Anterior cingulate cortex (tissue), 58 donors: ENCODE measurements around the gene KRT7.

ENCODE experiments used
- DNase-seq, 58 donors: peaks; one replicate each; lab custom pipeline; 2025; lab: John Stamatoyannopoulos, UW

The KRT7 gene

DNA sequence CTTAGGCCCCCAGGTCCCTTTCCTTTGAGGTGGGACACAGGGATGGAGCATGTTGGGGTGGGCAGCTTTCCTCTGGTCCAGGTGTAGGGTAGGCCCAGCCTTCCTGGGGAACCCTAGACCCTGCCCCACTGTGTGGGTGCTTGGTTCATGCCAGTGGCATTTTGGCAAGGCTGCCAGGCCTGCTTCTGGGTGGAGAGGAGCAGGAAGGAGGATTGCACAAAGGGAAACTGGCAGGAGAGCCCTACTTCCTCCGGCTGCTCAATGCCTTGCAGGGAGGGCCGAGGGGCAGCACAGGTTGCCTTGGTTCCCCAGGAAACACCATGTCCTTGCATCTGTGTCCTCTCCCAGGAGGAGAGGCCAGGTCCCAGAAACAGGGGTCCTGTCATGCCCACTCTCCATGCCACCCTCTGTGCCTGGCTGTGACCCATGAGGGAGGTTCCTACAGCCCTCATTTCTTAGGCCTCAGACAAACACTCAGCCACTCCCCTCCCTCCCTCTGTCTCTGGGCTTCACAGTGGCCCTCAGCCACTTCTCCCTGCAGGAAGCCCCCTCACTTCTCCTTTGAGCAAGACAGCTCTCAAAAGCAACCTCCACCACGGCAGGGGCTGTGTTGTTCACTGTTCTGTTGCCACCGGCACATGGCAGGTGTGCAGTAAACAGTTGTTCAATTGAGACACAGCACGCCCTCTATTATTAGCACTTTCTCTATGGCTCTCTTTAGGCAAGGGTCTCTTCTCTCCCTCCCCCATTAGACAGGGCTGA, 34.4 kb upstream of the KRT7 start:
- peak in 2 of 58 donors; percentile 18 to 41 for DNase-seq

DNA sequence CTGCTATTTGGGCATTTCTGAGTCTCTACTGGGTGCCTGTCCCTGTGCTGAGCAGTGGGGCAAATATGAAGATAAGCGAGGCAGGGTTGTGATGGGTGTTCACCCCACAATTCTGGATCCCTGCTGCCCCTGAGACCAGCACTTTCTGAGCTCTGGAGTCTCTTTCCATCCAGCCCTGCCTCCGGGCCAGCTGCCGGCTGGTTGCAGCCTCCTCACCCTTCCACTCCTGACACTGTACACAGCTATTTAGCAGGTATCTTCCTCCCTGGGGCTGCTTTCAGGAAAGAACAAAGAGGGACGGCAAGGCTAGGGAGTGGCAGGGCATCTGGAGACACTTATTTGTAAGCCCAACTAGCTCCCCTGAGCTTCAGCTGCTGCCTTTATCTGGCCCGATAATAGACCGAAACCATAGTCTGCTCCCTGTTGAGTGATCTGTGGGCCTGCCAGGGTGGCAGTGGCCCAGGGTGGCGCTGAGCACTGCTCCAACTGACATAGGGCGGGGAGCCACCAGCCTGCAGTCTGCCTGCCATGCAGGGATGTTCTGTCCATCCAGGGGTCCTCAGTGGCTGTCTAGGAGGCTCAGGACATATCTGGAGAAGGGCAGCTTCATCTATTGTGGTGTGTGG, 33.6 kb upstream of the KRT7 start:
- no peak for DNase-seq

GRCh38 chr12:52200086-52200780, 32.8 kb upstream of the KRT7 start:
- DNase-seq: peak in 1 of 58 donors; percentile 27

DNA sequence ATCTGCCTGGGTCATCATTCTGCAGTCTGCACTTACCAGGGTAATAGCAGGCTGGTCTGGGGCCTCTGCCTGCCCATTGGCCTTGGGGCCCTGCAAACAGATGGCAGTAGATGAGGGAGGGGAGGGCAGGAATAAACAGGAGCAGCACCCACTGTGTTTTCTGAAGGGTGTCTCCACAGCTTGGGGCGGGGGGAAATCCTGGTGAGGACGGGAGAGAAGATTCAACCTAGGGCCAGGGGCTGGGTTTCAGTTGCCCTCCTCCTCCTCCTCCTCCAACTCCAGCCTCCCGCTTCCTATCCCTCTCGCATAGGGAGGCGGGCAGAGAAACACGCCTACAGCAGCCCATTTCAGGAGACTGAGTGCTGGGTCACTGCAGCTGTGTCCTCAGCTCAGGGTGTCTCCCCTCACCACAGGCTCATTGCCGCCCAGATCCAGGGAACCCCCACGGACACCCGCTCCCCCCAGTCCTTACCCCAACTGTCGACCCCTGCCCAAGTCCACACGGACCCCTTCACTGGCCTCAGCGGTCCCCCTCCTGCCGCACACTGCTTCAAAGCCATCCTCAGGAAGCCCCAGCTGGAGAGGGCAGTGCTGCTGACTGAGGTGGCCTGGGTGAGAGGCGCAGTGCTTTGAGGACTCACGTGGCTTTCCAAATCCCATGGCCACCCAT, 32.1 kb upstream of the KRT7 start:
- peak in 1 of 58 donors; percentile 18 for DNase-seq

DNA sequence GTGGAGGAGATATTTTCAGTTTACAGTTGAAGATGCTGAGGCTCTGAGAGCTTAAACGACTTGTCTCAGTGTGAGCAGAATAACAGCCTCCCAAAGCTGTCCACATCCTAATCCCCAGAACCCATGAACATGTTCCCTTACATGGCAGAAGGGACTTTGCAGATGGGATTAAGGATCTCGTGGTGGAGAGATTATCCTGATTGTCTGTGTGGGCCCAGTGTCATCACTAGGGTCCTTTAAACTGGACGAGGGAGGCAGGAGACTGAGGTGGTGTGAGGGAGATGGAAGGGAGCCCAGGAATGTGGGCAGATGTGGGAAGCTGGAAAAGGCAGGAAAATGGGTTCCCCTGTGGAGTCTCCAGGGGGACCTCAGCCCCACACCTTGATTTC, 31.6 kb upstream of the KRT7 start:
- peak in 1 of 58 donors; percentile 37 for DNase-seq

GRCh38 chr12:52202361-52203078, 30.5 kb upstream of the KRT7 start:
- DNase-seq: peak in 20 of 58 donors; percentile 11 to 64 (median 32)

DNA sequence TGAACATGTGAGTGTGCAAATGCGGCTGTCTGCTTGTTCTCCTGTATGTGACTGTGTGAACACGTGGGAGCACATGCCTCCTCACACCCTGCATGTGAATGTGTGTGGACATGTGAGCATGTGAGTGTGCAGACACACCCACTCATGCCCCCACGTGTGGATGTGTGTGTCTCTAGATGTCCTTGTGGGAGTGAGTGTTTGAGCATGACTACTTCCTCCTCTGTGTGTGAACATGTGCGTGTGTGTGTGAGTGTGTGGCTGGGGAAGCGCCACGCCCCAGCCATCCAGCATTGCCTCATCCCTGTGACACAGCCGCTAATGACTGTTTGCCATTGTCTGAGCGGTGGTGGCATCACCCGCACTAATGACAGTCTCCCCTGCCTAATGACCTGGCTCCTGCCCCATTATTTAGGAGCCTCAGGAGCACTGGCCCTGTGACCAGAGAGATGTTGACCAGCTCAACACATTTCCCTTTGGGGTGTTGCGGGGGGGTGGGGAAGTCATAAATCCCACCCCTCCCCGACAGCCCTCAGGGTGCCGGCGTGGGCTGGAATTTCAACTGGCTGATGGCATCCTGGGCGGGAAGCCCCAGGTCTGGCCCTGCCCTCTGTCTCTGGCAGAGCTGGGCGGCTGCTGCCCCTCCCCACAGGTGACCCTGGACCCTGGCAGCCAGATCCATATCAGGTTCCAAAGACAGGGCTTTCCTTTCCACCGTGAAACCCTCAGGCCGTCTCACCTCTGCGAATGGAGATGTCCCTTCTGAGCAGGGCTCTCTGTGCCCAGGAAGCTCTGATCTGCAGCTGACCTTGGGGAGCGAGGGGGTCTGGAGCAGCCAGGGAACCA, 29.7 kb upstream of the KRT7 start:
- DNase-seq: peak in 34 of 58 donors; percentile 21 to 75 (median 48)

DNA sequence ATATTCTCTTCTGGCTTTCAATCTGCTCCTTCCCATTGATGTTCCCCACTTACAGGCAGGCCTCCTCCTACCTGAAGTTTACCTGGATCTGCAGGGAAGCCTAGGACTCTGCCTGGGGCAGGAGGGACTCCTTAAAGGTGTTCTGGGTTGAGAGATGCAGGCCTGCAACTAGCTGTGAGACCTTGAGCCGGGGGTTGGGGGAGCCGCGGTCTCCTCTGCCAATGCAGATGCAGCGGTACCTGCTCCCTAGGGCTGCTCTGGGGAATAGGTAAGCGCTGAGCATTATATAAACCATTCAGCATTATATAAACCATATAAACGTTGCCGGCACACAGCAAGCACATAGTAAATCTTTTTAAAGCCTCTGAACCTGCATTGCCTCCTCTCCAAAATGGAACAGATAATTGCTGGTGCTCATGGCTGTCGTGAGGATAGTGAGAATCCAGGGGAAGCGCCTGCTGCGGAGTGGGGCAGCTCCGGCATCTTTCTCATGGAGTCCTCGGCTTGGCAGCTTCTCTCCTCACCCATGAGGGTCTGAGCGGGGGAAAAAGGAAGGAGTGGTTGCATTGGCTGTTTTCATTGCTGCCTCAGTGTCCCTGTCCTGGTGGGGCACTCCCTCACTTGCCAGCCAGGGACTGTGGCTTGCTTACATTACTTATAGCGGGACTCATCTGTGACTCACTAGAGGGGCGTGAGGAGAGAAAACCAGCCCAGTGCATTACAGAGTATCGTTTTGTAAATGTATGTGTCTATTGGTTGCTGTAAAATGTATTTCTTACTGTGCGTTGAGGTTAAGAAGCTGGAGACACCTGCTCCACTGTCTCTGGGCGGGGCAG, 28.7 kb upstream of the KRT7 start:
- no peak for DNase-seq

GRCh38 chr12:52204931-52205505, 28.0 kb upstream of the KRT7 start:
- no peak for DNase-seq

DNA sequence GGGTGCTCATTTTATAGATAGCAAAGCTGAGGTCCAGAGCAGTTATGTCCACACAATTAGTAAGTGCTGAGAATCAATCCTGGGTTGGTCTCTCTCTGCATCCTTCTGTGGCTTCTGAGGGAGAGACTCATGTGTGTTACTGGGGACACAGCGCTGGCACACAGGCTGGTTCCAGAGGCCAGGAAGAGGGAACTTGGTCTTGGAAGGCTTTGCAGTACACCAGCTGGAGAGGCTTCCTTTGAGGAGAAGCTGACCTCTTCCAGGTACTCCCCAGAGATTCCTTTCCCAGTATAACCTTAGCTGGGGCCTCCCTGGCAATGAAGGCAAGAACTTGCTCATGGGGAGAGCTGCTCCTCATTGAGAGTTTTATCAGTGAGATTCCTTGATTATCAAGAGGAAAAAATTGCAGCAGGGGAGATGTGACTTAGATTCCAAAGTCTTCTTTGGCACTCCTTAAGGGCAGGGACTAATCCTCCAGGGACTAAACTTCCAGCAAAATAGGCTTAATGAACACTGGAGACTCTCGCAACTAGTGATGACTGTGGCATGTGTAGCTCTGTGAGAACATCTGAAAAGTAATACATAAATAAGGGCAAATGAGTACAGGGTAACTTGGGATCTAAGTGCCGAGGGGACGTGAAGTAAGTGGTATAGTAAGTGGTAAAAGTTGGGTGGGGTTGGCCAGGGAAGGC, 27.3 kb upstream of the KRT7 start:
- no peak for DNase-seq

- peak in 6 of 58 donors; percentile 12 to 33 (median 24) for DNase-seq
Observed at GRCh38 chr12:52206304-52207040, 26.6 kb upstream of the KRT7 start.

GRCh38 chr12:52207106-52207505, 25.9 kb upstream of the KRT7 start:
- DNase-seq: no peak

- peak in 1 of 58 donors; percentile 20 for DNase-seq
Observed at GRCh38 chr12:52207895-52208294, 25.1 kb upstream of the KRT7 start.

DNA sequence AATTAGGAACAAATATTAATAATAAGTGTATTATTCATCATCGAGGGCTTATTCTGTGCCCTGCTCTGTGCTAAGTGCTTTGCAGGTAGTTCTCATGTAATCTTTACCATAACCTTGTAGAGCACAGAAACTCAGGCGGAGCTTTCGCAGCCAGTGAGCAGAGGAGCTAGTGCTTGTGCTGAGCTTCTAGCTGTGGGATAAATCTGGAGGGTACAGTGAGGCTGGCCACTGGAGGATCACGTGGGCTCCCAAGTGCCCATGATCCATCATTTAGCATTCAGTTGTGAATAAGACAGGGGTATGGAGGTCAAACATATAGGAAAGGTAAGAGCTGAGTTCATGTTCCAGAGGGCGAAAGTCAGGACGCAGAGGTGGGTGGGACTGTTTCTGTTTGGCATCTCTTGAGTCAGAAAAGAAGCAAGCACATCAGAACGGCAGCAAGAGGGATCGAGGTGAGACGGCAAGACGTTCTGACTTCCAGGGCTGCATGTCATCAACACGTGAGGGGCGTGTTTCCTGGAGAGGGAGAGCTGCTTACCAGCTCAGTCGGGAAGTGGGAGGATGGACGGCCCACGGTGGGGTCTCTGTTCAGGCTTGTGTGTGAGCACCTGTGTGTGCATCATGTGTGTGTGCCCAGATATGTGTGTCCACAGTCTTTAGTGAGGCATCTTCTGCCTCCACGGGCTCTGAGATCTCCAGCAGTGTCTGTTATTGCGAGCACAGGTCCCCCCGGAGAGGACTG, 24.4 kb upstream of the KRT7 start:
- DNase-seq: no peak

DNA sequence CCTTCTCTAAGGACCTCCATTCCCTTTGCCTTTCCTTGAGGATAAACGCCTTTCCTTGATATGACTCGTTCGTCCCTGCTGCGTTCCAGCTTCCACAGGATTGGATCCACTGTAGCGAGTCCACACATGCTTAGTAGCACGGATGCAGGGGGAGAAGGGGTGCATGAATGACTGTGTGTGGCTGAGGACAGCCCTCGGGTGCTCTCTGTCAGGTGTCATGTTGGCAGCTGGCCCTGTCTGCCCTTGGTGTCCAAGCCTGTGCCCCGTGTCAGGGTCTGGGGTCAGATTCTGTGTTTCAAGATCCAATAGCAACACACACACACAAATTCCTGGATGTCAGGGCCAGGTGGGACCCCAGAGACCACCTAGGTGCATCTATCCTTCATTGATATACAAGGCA, 23.7 kb upstream of the KRT7 start:
- no peak for DNase-seq
